ENCODE measurements around the gene RBKS. TPM values are rescaled to one million over a fixed set of nuclear protein-coding genes. Genes with fewer than 3 reads are reported as not detected.

RBKS gene
- polyA plus RNA-seq, 1 of the 3 experiments (the other 2 are of a cell fraction) = 7.4 TPM

DNA sequence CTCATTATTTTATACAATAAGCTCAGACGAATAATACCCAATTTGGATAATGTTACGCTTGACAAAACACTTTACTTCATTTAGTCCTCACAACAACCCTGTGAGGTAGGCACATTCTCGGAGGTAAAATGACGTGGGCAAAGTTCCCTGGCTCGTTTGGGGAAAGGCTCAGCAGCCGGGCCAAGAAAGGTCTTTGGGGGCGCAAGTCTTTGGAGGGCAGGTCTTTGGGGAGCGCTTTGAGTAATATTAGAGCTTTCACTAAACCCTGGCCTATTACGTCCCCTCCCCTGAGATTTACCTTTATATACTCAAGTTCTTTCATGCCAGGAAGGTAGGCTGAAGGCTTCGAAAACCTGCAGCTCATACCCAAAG, 427 bp downstream of the RBKS start:
- peaks cover 13 to 19% of the 10 kb centered on the region in 2 experiments; a peak in 3 of 4 replicates for H3K4me1 ChIP-seq (ENCODE audit: control insufficient read depth in 1 of 2, insufficient read depth in 2 of 2, low read depth in 1 of 2, low read length in 1 of 2)
- CTCF ChIA-PET = interaction anchor here (0.8 to 2.1 kb wide), 9 partner anchors 19 to 705 kb away, joined by 3 to 6 read pairs (median 3); no protein-coding TSS in a partner anchor
- TF ChIP-seq GABPA (IDR thresholded peaks at IDR 0.05; ENCODE audit: low read depth) (no peak), NFIC (IDR thresholded peaks at IDR 0.05; ENCODE audit: borderline replicate concordance) (no peak; the same call in 1 of the 2 replicates), RAD21 (IDR thresholded peaks at IDR 0.05; ENCODE audit: low read length) (peak; percentile 3; the same call in 1 of the 2 replicates), MXI1 (IDR thresholded peaks at IDR 0.05; ENCODE audit: low read depth, low read length) (no peak), FOXJ3 (CRISPR knock-in tag; IDR thresholded peaks at IDR 0.05) (no peak), TAF1 (IDR thresholded peaks at IDR 0.05; ENCODE audit: borderline replicate concordance, low read depth, low read length) (no peak), SMC3 (IDR thresholded peaks at IDR 0.05; ENCODE audit: low read depth, low read length) (no peak), POLR2AphosphoS5 (IDR thresholded peaks at IDR 0.05; ENCODE audit: low read depth, low read length) (no peak), TCF12 (IDR thresholded peaks at IDR 0.05) (no peak)
- TF ChIP-seq, protein P1, sequence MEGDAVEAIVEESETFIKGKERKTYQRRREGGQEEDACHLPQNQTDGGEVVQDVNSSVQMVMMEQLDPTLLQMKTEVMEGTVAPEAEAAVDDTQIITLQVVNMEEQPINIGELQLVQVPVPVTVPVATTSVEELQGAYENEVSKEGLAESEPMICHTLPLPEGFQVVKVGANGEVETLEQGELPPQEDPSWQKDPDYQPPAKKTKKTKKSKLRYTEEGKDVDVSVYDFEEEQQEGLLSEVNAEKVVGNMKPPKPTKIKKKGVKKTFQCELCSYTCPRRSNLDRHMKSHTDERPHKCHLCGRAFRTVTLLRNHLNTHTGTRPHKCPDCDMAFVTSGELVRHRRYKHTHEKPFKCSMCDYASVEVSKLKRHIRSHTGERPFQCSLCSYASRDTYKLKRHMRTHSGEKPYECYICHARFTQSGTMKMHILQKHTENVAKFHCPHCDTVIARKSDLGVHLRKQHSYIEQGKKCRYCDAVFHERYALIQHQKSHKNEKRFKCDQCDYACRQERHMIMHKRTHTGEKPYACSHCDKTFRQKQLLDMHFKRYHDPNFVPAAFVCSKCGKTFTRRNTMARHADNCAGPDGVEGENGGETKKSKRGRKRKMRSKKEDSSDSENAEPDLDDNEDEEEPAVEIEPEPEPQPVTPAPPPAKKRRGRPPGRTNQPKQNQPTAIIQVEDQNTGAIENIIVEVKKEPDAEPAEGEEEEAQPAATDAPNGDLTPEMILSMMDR (IDR thresholded peaks at IDR 0.05) = no peak
- TF ChIP-seq, protein P2, sequence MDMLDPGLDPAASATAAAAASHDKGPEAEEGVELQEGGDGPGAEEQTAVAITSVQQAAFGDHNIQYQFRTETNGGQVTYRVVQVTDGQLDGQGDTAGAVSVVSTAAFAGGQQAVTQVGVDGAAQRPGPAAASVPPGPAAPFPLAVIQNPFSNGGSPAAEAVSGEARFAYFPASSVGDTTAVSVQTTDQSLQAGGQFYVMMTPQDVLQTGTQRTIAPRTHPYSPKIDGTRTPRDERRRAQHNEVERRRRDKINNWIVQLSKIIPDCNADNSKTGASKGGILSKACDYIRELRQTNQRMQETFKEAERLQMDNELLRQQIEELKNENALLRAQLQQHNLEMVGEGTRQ (IDR thresholded peaks at IDR 0.05; ENCODE audit: borderline replicate concordance, low read depth, low read length) = no peak
- TF ChIP-seq, protein P3, sequence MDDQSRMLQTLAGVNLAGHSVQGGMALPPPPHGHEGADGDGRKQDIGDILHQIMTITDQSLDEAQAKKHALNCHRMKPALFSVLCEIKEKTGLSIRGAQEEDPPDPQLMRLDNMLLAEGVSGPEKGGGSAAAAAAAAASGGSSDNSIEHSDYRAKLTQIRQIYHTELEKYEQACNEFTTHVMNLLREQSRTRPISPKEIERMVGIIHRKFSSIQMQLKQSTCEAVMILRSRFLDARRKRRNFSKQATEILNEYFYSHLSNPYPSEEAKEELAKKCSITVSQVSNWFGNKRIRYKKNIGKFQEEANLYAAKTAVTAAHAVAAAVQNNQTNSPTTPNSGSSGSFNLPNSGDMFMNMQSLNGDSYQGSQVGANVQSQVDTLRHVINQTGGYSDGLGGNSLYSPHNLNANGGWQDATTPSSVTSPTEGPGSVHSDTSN (IDR thresholded peaks at IDR 0.05) = no peak
- TF ChIP-seq, protein P4, sequence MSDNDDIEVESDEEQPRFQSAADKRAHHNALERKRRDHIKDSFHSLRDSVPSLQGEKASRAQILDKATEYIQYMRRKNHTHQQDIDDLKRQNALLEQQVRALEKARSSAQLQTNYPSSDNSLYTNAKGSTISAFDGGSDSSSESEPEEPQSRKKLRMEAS (IDR thresholded peaks at IDR 0.05; ENCODE audit: low read depth) = 0 out of 2 replicates have a peak, but pooled peaks have one; percentile 1
- H4K20me1 ChIP-seq (ENCODE audit: insufficient read depth) = no peaks in the 10 kb centered on the region
- H3K79me2 ChIP-seq (ENCODE audit: insufficient read depth) = peaks cover 22% of the 10 kb centered on the region
- 40% methylated on average over 10 of the region's 10 CpGs for WGBS (ENCODE audit: low lambda C conversion rate)
- peak overlapping the region; percentile 93 to 97 for H3K27ac ChIP-seq (ENCODE audit: low read depth in 2 of 2, low read length in 1 of 2)
- H3K9ac ChIP-seq = peak overlapping the region; percentile 82
- no peaks in the 10 kb centered on the region for H3K9me3 ChIP-seq
- H3F3A ChIP-seq (replicated peaks; ENCODE audit: insufficient read depth) = peaks cover 35% of the 10 kb centered on the region
- H3K4me3 ChIP-seq (ENCODE audit: low read depth in 2 of 2, low read length in 1 of 2) = peak overlapping the region; percentile 78 to 100
- H2AFZ ChIP-seq (ENCODE audit: low read depth) = peak overlapping the region; percentile 80
- POLR2A ChIA-PET = interaction anchor here (0.9 to 2.0 kb wide), 3 partner anchors 117 to 503 kb away, joined by 3 to 13 read pairs (median 4); partner anchors contain the start of gene FOSL2
- peak overlapping the region; percentile 93 for H3K4me2 ChIP-seq
- H3K36me3 ChIP-seq (replicated peaks in 1 of 2; ENCODE audit: control insufficient read depth in 1 of 2, insufficient read depth in 2 of 2, low read length in 1 of 2) = peaks cover 0 to 3% of the 10 kb centered on the region in 2 experiments
- no peaks in the 10 kb centered on the region for H3K9me2 ChIP-seq
- H3K27me3 ChIP-seq (ENCODE audit: insufficient read depth) = no peaks in the 10 kb centered on the region
- no peak for DNase-seq

DNA sequence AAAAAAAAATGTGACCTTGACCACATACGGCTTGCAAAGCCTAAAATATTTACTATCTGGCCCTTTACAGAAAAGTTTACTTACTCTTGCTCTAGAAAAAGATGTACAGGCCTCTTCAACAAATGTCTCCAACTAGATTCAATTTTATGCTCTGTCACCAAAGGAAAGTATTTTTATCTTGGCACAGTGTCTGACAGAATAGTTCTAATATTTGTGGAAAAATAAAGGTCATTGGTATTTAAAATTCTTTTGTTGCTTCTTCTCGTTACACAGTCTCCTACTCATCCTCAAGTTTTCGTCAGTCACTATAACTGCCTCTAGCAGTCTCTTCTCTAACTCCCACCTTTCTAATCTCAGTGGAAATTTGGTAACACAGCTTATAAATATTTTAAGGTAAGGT, 1.4 kb downstream of the RBKS start:
- DNase-seq = no peak
- H3K4me1 ChIP-seq (ENCODE audit: control insufficient read depth in 1 of 2, insufficient read depth in 2 of 2, low read depth in 1 of 2, low read length in 1 of 2) = peaks cover 19 to 20% of the 10 kb centered on the region in 2 experiments; a peak in 3 of 4 replicates
- 35% methylated on average over 3 of the region's 3 CpGs for whole genome bisulfite sequencing (ENCODE audit: low lambda C conversion rate)
- H2AFZ ChIP-seq (ENCODE audit: low read depth) = no peak overlapping the region
- H3K9me2 ChIP-seq = no peaks in the 10 kb centered on the region
- CTCF ChIA-PET = interaction anchor here (1.6 to 2.1 kb wide), 2 partner anchors 16 to 205 kb away, joined by 3 to 4 read pairs; no protein-coding TSS in a partner anchor
- H3K36me3 ChIP-seq (replicated peaks in 1 of 2; ENCODE audit: control insufficient read depth in 1 of 2, insufficient read depth in 2 of 2, low read length in 1 of 2) = no peaks in the 10 kb centered on the region
- peak overlapping the region; percentile 82 for H3K9ac ChIP-seq
- H3F3A ChIP-seq (replicated peaks; ENCODE audit: insufficient read depth) = peaks cover 35% of the 10 kb centered on the region
- POLR2A ChIA-PET = no interaction called here
- H4K20me1 ChIP-seq (ENCODE audit: insufficient read depth) = no peaks in the 10 kb centered on the region
- H3K4me2 ChIP-seq = peak overlapping the region; percentile 93
- peak overlapping the region; percentile 7 to 93; a peak in 3 of 4 replicates for H3K27ac ChIP-seq (ENCODE audit: low read depth in 2 of 2, low read length in 1 of 2)
- peak overlapping the region; percentile 78 to 100; a peak in 3 of 4 replicates for H3K4me3 ChIP-seq (ENCODE audit: low read depth in 2 of 2, low read length in 1 of 2)
- no peaks in the 10 kb centered on the region for H3K9me3 ChIP-seq
- H3K27me3 ChIP-seq (ENCODE audit: insufficient read depth) = no peaks in the 10 kb centered on the region
- H3K79me2 ChIP-seq (ENCODE audit: insufficient read depth) = peaks cover 22% of the 10 kb centered on the region
- TF ChIP-seq SIN3A (IDR thresholded peaks at IDR 0.05; ENCODE audit: borderline replicate concordance, low read depth, low read length) = no peak
- no peak for TF ChIP-seq MEF2A (IDR thresholded peaks at IDR 0.05; ENCODE audit: borderline replicate concordance, low read depth)
- no peak for TF ChIP-seq RAD21 (IDR thresholded peaks at IDR 0.05; ENCODE audit: low read length)
- no peak for TF ChIP-seq MXI1 (IDR thresholded peaks at IDR 0.05; ENCODE audit: low read depth, low read length)
- TF ChIP-seq GABPA (IDR thresholded peaks at IDR 0.05; ENCODE audit: low read depth) = no peak
- TF ChIP-seq GATA2 (CRISPR knock-in tag; IDR thresholded peaks at IDR 0.05) = no peak
- TF ChIP-seq, protein P5, sequence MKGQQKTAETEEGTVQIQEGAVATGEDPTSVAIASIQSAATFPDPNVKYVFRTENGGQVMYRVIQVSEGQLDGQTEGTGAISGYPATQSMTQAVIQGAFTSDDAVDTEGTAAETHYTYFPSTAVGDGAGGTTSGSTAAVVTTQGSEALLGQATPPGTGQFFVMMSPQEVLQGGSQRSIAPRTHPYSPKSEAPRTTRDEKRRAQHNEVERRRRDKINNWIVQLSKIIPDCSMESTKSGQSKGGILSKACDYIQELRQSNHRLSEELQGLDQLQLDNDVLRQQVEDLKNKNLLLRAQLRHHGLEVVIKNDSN (IDR thresholded peaks at IDR 0.05; ENCODE audit: borderline replicate concordance, low read depth) = no peak
- TF ChIP-seq, protein P3 (IDR thresholded peaks at IDR 0.05) = peak; percentile 19; the same call in 1 of the 2 replicates
- TF ChIP-seq, protein P4 (IDR thresholded peaks at IDR 0.05; ENCODE audit: low read depth) = no peak
- TF ChIP-seq, protein P1 (IDR thresholded peaks at IDR 0.05) = no peak

Data from SK-N-SH (cell line).